NCI-H2107 treated with DMSO at 0.1 percent for 48 hours (cell line): ENCODE measurements around the gene GDNF.
"Not testable (repeated sequence)": the region's sequence is repeated elsewhere in the genome, so short reads cannot be mapped to it uniquely, and the experiment has no call there.

Source experiments
- DNase-seq: peaks from one replicate; lab custom pipeline; 2025; ENCODE audit not compliant: unreplicated experiment; lab: John Stamatoyannopoulos, UW

The GDNF gene, protein sequence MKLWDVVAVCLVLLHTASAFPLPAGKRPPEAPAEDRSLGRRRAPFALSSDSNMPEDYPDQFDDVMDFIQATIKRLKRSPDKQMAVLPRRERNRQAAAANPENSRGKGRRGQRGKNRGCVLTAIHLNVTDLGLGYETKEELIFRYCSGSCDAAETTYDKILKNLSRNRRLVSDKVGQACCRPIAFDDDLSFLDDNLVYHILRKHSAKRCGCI

DNA sequence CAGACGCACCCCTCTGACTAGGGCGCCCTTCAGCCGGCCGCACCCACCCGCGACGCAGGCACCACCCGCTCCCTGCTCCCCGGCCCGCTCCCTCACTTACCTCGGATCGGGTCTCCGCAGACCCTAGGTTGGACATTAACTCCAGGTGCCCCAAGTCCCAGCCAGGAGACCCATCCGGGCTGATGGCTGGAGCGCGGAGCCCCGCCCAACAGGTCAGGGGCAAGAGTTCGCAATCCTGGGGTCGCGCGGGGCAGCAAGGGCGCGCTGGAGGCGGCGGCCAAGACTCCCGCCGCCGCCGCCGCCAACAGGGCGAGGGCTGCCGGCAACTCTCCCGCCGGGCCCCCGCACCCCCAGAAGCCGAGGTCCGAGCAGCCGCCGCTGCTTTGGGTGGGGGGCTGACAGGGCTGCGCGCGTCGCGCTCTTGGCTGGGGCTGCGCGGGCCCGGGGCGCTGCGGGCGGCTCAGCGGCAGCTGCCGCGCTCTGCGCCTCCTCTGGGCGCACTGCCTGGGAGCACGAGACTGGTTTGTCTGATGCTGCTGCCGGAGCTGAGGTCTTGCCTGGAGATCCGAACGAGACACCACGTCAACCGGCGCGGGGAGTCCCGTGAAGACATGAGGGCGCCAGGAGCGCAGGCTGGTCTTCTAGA, at the start of gene GDNF:
Gene GDNF, minus strand, starts transcription at position 635 of the 646 bp plus-strand sequence. CDS start 5,245 bp downstream, outside the sequence.
- DNase-seq: no peak

DNA sequence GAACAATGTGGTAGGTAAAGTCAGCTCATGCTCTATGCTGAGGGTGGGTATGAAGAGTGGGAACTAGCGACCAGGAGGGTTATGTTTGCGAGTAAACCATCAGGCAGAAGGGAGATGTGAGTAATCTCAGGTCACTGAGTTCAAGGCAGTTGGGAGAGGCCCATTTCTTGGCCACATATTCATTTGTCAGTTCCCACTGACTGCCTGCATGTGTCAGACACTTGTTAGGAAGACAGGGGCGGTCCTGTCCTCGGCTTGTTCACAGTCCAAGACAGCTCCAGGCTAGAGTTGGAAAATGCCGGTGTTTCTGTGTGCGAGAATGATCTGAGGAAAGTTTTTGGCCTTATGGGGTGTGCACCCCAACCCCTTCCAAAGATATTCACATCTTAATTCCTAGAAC, 48.6 kb upstream of the GDNF start:
- DNase-seq: no peak

DNA sequence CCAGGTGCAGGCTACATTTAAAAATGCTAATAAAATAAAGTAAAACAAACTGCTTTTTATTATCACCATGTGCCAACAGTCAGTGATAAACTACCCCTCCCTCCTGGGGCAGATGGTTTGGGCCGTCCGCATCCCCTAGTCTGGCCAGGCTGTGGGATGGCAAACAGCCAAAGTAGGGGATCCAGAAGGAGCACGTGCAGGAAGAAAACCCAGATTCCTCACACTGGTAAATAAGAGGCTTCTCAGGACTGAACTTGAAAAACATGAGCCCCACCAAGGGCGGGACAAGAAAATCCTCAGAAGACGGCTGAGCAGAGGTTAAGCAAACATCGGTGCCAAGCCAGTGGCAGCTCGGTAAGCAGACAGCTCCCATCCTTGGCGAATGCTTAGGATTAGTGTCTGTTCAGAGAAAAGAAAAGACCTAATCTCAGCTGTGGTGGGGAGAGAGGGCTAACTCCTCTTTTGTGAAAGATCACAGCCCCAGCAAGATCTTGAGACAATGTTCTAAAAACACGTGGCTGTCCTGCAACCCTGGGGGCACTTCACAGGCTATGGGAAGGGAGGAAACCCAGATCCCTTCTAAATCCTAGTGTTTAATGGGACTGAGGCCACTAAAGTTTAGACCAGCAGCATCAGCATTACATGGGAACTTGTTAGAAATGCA, 46.5 kb upstream of the GDNF start:
- DNase-seq: no peak

DNA sequence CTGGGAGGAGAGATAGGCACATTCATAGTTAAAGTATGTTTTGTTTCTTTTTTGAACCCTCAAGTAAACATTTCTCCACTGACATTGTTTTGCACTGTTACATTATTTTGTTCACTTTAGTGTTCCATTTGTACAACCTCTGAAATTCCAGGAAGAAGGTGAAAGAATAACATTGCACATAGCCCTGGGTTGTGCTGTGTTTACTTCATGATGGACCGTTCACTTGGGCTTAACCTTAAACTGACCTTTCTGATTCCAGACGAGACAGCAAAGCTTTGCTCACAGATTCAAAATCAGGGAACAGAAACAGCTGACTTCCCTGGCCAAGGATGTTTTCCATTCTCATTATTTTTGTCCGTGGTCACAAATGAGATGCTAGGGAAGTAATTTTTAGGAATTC, 42.8 kb upstream of the GDNF start:
- no peak for DNase-seq

DNA sequence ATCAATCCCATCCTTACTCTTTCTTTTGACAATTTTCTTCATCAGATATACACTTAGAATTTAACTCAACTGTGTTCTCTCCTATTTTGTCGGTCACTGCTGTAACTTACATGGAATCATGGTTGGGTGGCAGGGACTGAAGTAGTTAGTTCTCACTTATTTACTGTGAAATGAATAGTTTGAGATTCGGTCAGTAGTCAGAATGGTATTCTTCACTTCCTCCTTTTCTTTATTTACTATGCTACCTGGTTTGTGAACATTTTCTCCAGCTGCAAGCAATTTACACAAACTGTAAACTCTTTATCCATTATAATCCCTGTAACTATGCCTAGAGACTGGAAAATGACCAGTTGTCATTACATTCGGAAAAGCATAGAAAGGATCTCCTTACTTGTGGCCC, 41.5 kb upstream of the GDNF start:
- DNase-seq: no peak

DNA sequence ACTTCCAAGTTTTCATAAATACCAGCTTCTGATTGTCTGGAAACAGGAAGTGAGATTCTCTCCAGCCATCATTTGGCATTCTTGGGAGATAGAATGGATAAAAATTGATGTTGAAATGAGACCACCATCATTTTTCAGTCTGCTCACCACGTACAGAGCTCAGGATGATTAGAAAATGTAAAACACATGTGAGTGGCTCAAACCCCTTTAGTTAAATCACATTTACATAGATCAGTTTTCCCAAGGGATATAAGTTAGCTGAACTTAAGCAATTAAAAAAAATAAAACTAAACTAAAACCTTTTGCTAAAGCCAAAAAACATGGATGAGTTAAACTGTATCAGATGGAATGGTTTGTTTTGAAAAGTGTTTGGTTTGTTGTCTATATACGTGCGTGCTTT, 37.1 kb upstream of the GDNF start:
- no peak for DNase-seq

DNA sequence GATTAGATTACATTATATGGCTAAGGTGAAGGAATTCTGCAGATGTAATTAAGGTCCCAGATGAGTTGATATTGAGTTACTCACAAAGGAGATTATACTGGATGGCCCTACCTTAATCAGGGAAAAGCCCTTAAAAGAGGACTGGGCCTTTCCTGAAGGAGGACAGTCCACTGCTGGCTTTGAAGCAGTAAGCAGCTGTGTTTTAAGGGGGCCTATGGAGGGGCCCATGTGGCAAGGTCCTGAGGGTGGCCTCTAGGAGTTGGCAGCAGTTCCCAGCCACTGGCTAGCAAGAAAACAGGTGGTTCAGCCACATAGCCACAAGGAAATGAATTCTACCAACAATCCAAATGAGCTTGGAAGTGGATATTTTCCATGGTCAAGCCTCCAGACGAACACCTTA, 36.4 kb upstream of the GDNF start:
- no peak for DNase-seq

DNA sequence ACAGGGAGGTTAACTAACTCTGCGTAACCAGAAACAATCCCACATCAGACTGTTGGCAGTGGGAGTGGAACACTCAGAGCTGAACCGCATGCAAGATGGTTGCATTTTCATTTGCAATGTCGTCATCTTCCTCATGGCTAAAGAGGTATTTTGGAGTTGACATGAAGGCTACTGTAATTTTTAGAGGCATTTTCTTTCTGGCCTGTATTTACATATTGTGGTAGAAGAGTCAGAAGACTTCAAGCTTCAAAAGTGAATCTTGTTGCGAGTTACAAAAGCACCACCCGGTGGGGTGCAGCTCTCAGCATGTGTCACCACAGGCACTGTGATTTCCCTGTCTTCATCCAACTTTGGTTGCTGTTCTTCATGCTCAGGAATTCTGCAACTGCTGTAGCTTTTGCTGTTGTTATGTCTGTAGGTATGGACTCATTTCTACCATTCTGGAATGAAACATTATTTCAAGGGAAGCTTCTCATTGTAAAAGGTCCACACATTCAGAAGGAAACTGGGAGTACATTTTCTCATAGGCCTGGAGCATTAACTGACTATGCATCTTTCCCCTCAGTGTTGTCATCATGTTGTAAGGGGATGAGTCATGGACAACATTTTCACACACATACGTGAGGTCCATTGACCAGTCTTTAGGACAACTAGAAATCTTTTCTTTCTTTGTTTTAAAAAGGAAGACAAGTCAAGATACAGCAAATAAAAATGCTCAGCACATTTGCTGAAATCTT, 35.4 kb upstream of the GDNF start:
- DNase-seq: no peak

DNA sequence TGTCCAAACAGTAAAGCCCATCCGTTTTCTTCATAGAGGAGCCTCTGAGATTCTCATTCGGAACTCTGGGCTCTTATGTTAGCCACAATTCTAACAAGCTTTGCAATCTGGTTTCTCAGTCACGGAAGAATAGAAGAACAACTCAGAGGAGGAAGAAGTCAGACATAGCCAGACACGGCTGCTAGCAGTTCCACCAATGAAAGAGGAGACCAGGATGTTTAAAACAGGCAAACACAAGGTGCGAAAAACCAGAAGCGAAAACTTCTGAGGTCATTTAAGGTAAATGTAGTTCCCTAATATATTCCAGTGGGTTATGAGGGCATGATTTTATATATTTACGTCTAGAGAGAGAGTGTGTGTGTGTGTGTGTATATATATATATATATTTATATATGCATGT, 34.1 kb upstream of the GDNF start:
- no peak for DNase-seq

DNA sequence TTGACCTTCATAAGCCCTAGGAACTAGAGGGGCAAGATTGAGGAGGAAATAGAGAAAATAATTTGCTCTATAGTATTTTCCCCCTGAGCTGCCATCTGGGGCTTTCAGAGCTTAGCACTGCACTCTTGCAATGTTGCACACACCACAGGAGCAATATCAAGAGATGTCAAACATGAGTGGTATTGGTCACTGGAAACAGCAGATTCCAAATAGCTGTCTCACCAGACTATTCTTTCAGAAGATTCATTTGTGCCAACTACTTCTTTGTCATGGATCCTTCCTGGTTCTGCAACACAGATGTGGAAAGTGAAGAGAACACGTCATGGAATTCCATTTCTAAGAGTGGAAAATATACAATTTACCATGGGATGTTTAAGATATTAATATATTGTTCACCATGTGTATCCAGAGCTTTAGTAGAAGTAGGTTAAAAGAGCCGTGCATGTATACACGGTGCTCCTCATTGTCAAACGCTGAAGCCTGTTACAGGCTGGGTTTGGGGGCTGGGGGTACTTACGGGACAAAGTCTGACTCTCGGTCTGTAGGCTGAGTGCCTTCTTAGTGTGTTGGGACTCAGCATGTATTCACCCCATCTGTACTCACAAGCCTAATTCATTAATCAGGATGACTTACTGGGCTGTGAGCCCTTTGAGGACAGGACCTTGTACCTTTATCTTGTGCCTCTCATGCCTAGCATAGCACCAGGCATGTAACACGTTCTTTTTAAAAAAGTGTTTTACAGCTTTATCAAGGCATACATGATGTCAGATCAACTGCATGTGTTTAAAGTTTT, 31.4 kb upstream of the GDNF start:
- no peak for DNase-seq

DNA sequence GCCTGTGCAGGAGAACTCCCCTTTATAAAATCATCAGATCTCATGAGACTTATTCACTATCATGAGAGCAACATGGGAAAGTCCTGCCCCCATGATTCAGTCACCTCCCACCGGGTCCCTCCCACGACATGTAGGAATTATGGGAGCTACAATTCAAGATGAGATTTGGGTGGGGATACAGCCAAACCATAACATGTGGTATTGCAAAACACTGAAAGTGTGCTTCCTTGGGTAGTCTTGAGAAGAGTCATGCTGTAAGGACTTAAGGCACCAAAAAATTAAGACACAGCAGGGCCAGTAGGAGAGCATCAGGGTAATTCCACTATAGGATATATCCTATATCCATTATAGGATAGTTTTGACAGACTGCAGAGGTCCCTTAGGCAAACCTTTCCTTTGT, 29.4 kb upstream of the GDNF start:
- DNase-seq: no peak

DNA sequence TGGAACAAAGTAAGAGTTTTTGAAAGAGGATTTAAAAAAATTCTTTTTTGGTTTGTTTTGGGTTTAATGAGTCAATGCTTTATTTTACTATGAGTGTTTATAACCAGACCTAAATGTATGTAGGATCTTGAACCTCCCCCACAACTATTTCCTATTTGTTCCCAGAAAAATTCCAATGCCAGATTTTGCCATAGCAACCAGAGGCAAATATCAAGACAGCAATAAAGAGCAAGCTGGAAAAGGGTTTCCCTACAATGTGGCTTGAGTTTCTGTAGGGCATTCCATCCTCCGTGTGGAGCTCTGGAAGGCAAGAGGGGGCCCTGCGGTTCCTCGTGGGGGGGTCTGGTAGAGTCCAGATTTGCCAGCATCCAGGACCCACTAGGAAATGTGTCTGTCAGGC, 27.8 kb upstream of the GDNF start:
- no peak for DNase-seq

DNA sequence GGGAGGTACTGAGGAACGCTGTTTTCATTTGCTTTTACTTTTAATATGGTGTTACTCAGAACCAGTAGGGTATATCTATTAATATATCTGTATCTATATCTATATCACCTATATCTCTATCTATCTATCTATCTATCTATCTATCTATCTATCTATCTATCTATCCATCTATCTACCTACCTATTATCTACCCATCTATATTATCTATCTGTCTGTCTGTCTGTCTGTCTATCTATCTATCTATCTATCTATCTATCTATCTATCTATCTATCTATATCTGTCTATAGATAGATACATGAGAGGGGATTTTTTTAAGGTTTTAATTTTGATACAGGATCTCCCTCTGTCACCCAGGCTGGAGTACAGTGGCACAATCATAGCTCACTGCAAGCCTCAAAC, 23.1 kb upstream of the GDNF start:
- not testable (repeated sequence) for DNase-seq

DNA sequence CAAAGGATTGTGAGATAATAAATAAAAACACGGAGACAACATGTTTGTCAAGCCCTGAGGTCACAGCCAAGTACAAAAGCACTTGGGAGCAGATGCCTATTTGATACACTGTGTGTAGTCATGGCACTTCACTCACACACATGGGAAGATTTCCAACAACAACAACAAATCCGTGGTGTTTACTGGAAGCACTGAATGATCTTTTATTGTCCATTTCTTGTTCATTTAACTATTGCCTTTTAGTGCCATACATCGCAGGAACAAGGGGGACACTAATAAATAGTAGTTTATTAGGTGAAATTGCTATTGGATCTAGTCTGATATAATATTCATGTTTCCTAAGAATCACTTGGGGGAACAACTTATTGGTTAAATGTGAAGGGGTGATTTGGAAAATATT, 20.4 kb upstream of the GDNF start:
- no peak for DNase-seq

DNA sequence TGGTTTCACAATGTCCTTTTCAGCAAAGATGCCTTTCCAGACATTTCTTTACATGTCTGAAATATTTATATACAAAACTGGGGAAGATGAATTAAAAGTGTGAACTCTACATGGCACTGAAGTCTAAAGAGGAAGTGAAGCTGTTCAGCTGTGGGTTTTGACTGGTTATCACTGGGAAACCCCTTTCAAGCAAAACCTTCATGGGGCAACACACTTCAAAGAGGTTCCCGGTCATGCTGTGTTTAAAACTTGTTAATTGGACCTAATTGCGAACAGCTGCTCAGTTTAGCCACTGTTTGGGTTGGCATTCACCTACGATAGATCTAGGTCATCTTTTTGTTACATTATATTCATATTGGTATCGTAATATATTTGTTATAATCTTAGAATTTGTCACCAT, 20.0 kb upstream of the GDNF start:
- DNase-seq: no peak

DNA sequence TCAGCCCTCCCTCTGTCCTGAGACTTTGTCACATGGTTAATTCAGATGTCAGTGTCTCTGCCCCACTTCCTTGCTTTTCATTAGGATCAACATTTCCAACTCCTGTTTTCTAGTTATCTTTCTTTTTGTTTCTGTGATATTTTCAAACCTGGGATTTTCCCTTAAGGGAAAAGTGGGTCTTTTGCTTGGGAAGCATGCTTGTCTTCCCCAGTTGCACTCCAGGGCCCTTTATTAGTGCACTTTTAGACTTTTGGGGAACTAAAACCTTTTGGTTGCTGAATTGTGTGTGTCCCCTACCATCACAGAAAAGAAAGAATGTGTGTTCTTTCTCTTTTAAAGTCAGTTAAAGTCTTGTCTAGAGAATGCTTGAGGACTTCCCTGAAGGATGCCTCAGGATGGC, 18.4 kb upstream of the GDNF start:
- DNase-seq: no peak

DNA sequence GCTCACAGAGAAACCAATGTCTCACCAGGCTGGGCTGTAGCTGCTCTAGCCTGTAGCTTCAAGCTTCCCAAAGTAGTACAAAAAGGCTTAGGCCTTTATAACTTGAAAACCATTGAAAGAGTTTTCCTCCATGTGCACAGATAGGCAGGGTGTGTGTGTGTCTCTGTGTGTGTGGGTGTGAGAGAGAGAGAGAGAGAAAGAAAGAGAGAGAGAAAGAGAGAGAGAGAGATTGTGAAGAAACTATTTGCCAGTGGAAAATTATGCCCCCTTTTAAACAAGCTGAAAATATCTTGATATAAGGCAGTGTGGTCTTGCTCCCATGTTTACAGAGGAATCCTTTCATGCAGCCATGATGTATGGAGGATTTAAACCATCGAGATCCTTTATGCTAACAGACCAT, 17.9 kb upstream of the GDNF start:
- no peak for DNase-seq

DNA sequence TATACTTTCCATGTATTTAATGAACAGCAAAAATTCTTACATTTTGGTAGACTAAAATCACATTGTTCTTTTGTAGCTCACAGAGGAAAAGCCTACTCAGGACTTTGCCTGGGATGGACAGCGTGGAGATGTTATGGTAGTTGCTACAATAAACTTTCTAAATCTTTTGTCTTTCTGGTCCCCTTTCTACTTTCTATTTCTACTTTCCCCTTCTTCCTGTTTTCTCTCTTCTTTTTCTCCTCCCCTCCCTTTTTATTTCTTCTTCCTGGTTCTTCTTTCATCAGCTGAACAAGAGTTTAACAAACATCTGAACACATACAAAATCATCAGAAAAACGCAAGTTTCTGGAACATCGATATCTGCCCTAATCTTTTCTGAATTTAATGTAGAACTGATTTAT, 15.6 kb upstream of the GDNF start:
- DNase-seq: no peak

DNA sequence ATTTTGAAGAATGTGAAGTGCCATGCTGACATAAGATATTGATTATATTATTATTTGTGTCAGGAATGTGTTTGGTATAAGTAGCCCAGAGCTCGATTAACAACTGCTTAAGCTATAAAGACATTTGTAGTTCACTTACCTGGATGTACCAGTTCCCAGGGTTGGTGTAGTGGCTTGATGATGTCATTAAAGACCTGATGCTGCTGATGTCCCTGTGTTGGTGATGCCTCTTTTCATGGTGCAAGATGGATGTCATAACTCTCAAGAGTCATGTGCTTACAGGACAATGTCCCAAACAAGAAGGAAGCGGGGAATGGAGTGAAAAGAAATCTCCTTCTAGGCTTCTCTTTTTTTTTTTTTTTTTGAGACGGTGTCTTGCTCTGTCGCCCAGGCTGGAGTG, 11.5 kb upstream of the GDNF start:
- no peak for DNase-seq

DNA sequence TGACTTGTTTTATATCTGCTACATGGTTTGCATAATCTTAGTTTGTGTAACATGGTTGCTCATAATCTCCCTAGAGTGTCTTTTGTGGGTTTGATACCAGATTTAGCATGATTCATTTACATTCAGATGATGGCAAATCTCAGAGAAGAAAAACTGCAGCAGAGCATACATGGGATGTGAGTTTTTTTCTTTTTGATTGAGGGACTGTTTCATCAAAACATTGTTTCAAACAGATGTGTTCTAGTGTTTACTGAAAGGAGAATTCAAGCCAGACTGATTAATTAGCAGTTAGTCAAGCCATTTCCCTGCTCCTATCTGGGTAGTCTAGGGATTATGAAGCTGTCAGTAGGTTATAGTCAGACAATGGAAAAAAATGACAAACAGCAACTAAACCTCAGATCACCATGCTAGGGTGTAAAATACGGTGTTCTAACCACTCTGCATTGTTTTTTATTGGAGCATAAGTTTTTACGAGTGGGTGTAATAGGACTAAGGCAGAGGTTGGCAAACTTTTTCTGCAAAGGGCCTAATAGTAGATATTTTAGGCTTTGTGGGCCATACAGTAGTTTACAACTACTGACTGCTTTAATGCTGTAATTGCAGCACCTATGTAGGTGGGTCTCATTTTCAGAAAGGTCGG, 10.5 kb upstream of the GDNF start:
- DNase-seq: no peak

DNA sequence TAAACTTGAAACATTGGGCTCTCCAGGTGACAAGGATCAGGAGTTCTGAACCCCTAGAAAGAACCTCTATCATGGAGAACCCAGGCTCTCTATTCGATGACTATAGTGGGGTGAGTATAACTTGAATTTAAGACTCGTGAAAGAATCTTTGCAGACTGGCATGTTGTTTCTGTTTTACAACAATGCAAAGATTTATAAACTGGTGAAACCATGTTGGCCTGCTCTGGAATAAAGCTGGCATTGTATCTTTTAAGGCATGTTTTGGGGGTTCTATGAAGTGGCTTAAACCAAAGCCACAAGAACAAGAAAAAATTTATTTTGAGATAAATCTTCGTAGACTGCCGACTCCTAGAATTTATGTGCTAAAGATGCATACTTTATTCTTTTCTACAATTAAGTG, 9.8 kb upstream of the GDNF start:
- DNase-seq: no peak
